Activated T-cell treated with anti-CD3 and anti-CD28 coated beads, Interleukin-2, amount 50 U/mL, for 24 hours (primary cell): ENCODE results near the gene COQ10B.
A peak's percentile ranks its signal among the peaks of the same experiment; 100 is the strongest.
"Not testable (repeated sequence)": the region's sequence is repeated elsewhere in the genome, so short reads cannot be mapped to it uniquely, and the experiment has no call there.

Experiments
- DNase-seq: peaks from one replicate; pipeline ENCODE4 v3.0.0-alpha.2; 2020
- H3K27ac Mint-ChIP-seq: 2 replicates; pipeline ENCODE4 v1.8.0; 2020; ENCODE audit warnings: mild to moderate bottlenecking, mixed read lengths
- H3K27me3 Mint-ChIP-seq: 2 replicates; pipeline ENCODE4 v1.8.0; 2020; ENCODE audit warnings: mixed read lengths
- H3K36me3 Mint-ChIP-seq: 2 replicates; pipeline ENCODE4 v1.8.0; 2020; ENCODE audit warnings: low read depth, mixed read lengths
- H3K4me1 Mint-ChIP-seq: 2 replicates; pipeline ENCODE4 v1.8.0; 2020; ENCODE audit warnings: low read depth, mixed read lengths
- H3K4me3 Mint-ChIP-seq: 2 replicates; pipeline ENCODE4 v1.8.0; 2020; ENCODE audit warnings: mild to moderate bottlenecking, moderate library complexity, mixed read lengths
- H3K9me3 Mint-ChIP-seq: 2 replicates; pipeline ENCODE4 v1.8.0; 2020; ENCODE audit warnings: mixed read lengths

The COQ10B gene

DNA sequence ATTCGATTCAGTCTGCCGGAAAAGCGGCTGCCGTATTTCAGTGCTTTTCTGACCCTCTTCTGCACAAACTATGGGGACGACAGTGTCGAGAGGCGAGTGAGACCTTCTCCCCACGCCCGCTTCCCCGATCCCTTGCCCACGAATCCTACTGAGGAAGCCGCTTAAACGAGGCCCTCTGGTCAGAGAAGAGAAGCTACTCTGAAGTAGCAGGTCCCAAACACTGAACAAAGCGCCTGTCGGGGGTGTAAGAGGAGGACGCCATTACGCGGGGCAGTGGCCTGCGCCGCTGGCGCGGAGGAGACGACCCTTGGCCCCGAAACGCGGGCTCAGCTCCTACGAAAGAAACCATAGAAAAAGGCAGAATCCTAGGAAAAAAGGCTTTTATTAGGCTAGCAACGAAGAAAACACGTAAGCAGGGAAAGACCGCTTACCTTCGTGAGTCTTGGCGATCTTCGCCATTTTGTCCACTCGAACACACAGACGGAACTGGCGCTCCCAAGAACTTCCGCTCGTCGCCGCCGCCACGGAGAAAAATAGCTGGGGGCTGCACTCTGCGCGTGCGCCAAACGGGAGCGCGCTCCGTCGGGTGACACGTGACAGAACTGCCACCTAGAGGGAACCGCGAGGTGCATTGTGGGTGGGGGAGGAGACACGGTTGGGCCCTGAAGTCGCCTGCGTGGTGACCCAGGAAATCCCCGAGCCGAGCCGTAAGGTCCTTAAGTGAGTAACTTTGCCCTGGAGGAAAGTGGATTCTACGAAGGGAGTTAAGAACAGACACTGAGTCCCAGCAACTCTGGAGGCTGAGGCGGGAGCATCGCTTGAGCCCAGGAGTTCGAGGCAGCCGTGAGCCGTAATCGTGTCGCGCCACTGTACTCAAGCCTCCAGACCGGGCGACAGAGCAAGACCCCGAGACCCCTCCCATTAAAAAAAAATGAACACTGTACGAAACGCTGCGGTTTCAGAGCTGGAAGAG lies 18.5 kb upstream of the COQ10B start, which contains the start of gene SF3B1:
Gene SF3B1 (minus strand): TSS at position 488 of the 973 bp plus-strand sequence. CDS start 29 bp downstream, at position 459.
- peaks cover 47% of the 10 kb centered on the region for H3K4me1 Mint-ChIP-seq
- H3K27ac Mint-ChIP-seq: peak within 1 kb of the TSS; percentile 100
- peak within 1 kb of the TSS; percentile 95 for H3K4me3 Mint-ChIP-seq
- no peaks in the 10 kb centered on the region for H3K27me3 Mint-ChIP-seq
- peak; percentile 98 for DNase-seq
- H3K9me3 Mint-ChIP-seq: no peaks in the 10 kb centered on the region
- H3K36me3 Mint-ChIP-seq: peaks cover 54% of the 10 kb centered on the region

DNA sequence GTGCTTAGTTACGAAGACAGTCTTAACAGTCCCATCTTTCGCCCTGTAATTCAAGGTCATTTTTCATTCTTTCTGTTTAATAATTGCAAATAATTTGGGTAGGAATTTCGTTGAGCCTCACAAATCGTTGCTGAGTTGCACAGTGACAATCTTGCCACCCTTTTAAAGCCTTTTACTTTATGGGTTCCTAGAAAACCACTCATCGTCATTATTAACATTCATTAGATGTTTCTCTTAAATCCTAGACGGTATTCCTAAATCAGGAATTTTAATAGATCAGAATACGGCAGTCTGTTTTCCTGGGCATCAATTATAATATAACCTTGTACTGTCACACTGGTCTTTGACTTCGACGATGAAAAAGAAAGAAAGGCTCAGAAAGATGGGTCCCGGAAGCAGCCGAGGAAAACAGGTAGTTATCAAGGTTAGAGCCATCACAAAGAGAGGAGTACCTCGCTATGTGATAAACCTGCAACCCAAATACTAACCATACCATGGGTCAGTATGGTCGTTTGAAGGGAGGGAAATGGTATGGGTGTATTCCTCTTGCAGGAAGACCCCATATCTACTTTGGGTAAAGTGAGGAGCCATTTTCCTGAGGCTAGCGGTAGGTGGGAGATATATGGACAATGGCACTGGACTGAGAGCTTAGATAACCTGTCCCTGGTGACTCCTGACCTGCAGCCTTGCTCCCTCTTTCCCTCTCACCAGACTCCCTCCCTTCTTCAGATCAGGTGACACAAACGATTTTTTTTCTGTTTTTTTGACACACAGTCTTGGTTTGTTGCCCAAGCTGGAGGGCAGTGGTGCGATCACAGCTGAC lies 17.5 kb upstream of the COQ10B start:
- H3K9me3 Mint-ChIP-seq: no peaks in the 10 kb centered on the region
- no peak for DNase-seq

DNA sequence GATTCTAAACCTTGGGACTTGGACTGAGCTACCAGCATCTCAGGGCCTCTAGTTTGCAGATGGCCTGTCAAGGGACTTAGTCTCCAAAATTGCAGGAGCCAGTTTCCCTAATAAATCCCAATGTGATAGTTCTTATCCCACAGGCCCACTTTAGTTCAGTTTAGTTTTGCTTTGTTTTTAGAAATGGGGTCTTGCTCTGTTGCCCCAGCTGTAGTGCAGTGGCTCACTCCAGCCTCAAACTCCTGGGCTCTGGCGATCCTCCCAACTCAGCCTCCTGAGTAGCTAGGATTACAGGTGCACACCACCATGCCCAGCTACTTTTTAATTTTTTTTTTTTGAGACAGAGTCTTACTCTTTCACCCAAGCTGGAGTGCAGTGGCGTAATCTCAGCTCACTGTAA lies 16.0 kb upstream of the COQ10B start:
- Mint-ChIP-seq H3K4me3 (peak overlapping the region; percentile 18), H3K36me3 (peaks cover 31% of the 10 kb centered on the region), H3K27ac (no peak overlapping the region), H3K27me3 (no peaks in the 10 kb centered on the region), H3K9me3 (no peaks in the 10 kb centered on the region), H3K4me1 (peaks cover 22% of the 10 kb centered on the region)
- no peak for DNase-seq

More for the DNA sequence above, 17.5 kb upstream of the COQ10B start:
- Mint-ChIP-seq H3K27ac (peak overlapping the region; percentile 100), H3K4me3 (peak overlapping the region; percentile 95), H3K36me3 (peaks cover 45% of the 10 kb centered on the region), H3K27me3 (no peaks in the 10 kb centered on the region), H3K4me1 (peaks cover 37% of the 10 kb centered on the region)

DNA sequence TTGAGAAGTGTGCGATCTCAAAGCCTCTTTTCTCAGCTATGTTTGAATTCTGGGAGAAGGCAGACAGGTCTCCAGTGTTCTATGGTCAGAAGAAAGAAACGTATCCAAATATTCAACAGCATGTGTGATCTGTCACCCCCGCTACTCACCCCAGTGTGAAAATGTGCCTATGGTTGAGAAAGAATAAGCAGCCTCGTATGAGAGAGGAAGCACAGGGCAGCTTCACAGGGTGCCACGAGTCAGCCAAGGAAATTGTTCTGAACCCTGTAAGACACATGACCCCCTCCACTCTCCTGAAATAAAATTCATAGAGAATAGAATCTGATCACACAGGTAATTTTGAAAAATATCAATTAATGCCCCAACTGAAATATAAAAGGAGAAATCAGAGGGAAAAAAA lies 10.5 kb upstream of the COQ10B start:
- Mint-ChIP-seq H3K4me3 (no peak overlapping the region), H3K27ac (no peak overlapping the region)

DNA sequence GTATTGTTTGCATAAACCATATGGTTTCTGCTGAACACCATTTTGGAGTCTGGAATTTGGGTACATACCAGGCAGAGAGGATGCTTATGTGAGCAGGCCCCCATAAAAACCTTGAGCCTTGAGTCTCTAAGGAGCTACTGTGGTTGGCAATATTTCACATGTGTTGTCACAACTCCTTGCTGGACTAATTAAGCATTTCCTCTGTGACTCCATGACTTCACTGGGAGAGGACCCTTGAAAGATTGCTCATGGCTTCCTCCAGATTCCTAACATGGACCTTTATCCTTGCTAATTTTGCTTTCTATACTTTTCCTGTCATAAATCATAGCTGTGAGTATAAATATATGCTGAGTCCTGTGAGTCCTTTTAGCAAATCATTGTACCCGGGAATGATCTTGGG lies 7.6 kb upstream of the COQ10B start:
- Mint-ChIP-seq H3K4me3 (no peak overlapping the region), H3K27ac (no peak overlapping the region), H3K36me3 (no peaks in the 10 kb centered on the region), H3K27me3 (no peaks in the 10 kb centered on the region), H3K9me3 (no peaks in the 10 kb centered on the region), H3K4me1 (no peaks in the 10 kb centered on the region)
- DNase-seq: no peak

More for the DNA sequence above, 10.5 kb upstream of the COQ10B start:
- Mint-ChIP-seq H3K36me3 (no peaks in the 10 kb centered on the region), H3K27me3 (no peaks in the 10 kb centered on the region), H3K4me1 (no peaks in the 10 kb centered on the region), H3K9me3 (no peaks in the 10 kb centered on the region)
- DNase-seq: no peak

DNA sequence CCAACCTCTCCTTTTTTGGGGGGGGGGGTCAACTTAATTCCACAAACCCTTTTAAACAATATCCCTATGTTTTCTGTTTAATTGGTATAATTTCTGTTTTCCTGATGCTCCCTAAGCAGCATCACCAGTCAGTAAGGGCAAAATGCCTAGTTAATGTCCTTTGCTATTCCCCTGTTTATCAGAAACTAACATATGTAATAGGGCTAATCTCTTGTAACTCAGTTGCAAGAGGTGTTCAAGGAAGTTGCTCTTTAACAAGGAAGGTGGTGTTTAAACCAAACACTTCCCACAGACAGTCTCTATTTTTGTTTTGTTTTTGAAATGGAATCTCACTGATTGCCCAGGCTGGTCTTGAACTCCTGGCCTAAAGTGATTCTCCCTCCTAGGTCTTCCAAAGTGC lies 6.5 kb upstream of the COQ10B start:
- no peak overlapping the region for H3K4me3 Mint-ChIP-seq
- no peak overlapping the region for H3K27ac Mint-ChIP-seq
- peaks cover 4% of the 10 kb centered on the region for H3K4me1 Mint-ChIP-seq
- H3K36me3 Mint-ChIP-seq: no peaks in the 10 kb centered on the region
- H3K27me3 Mint-ChIP-seq: no peaks in the 10 kb centered on the region
- H3K9me3 Mint-ChIP-seq: no peaks in the 10 kb centered on the region
- DNase-seq: no peak

DNA sequence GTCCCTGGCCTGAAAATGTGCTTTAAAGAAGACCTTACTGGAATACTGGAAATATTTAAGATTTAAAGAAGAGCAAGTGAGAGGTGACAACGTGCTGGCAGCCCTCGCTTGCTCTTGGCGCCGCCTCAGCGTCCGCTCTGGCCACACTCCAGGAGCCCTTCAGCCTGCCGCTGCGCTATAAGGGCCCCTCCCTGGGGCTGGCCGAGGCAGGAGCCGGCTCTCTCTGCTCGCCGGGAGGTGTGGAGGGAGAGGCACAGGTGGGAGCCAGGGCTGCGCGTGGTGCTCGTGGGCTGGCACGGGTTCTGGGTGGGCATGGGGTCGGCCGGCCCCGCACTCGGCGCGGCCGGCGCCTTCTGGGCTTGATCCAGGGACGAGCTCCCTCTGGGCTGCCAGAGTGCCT lies 2.9 kb upstream of the COQ10B start:
- no peak for DNase-seq
- Mint-ChIP-seq H3K9me3 (no peaks in the 10 kb centered on the region), H3K36me3 (peaks cover 22% of the 10 kb centered on the region), H3K27me3 (no peaks in the 10 kb centered on the region), H3K4me3 (no peak overlapping the region), H3K4me1 (peaks cover 29% of the 10 kb centered on the region), H3K27ac (no peak overlapping the region)

DNA sequence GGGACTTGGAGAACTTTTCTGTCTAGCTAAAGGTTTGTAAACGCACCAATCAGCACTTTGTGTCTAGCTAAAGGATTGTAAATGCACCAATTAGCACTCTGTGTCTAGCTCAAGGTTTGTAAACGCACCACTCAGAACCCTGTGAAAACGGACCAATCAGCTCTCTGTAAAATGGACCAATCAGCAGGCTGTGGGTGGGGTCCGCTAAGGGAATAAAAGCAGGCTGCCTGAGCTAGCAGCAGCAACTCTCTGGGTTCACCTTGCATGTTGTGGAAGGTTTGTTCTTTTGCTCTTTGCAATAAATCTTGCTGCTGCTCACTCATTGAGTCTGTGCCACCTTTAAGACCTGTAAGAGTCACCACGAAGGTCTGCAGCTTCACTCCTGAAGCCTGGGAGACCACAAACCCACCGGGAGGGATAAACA lies 2.4 kb upstream of the COQ10B start:
- H3K9me3 Mint-ChIP-seq, H3K4me3 Mint-ChIP-seq, DNase-seq, H3K27ac Mint-ChIP-seq, H3K27me3 Mint-ChIP-seq: not testable (repeated sequence)
- peaks cover 33% of the 10 kb centered on the region for H3K4me1 Mint-ChIP-seq
- H3K36me3 Mint-ChIP-seq: peaks cover 27% of the 10 kb centered on the region

DNA sequence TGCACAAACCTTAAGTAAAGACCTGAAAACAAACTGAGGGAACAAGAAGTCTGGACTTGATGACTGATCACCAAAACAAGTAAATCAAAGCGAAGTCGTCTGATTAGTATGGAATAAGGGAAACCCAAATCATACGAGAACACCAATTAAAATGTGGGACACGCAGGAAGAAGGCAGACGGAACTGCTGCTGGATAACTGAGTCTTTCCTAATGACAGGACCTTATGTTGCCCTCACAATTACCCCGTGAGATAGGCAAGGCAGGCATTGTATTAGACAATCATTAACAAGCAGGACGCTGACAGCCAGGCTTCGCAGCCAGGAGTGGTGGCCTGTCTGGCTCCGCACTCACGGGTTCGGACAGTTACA lies 614 bp upstream of the COQ10B start:
- peaks cover 34% of the 10 kb centered on the region for H3K36me3 Mint-ChIP-seq
- DNase-seq: no peak
- no peaks in the 10 kb centered on the region for H3K9me3 Mint-ChIP-seq
- H3K4me1 Mint-ChIP-seq: peaks cover 46% of the 10 kb centered on the region
- no peaks in the 10 kb centered on the region for H3K27me3 Mint-ChIP-seq
- peak overlapping the region; percentile 100 for H3K4me3 Mint-ChIP-seq
- peak overlapping the region; percentile 100 for H3K27ac Mint-ChIP-seq

DNA sequence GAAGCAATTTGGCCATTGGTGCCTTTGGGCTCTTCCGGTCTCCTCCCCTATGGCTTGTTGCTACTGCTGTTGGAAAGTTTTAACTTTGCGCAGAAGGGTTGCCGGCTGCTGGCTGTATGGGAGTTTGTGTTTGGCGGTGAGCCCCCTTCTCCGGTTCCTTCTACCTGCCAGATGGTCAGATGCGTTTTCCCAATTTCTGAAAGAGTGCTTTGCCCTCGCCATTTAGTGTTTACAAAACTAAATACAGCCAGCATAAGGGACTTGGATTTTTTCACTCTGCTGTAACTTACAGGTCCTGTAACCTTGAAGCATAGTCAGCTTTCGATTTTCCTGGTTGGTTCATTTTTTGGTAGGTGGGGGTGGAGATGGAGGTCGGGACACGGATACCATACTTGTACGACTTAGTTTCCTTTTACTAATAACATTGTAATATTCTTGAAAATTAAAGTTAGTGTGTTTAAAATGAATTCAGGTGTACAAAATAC lies 604 bp downstream of the COQ10B start:
- no peaks in the 10 kb centered on the region for H3K9me3 Mint-ChIP-seq
- peaks cover 51% of the 10 kb centered on the region for H3K4me1 Mint-ChIP-seq
- H3K27ac Mint-ChIP-seq: peak overlapping the region; percentile 100
- DNase-seq: no peak
- H3K4me3 Mint-ChIP-seq: peak overlapping the region; percentile 100
- no peaks in the 10 kb centered on the region for H3K27me3 Mint-ChIP-seq
- H3K36me3 Mint-ChIP-seq: peaks cover 40% of the 10 kb centered on the region

DNA sequence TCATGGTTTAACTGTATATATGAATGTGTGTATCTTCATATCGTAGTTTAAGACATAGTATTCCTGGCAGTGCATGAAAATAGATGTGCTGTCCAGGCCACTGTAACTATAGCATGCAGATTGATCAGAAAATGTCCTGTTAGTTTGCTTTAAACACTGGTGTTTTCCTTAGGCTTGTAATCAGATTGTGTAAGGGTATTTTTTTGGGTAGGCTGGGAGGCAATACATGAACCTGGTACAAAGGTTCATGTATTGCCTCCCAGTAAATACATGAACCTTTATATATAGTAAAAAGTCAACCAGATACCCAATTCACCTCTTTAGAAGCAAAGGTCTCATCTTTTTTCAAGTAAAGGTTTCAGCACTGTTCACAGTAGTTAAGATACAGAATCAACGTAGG lies 1.6 kb downstream of the COQ10B start:
- Mint-ChIP-seq H3K9me3 (no peaks in the 10 kb centered on the region), H3K4me3 (peak overlapping the region; percentile 100), H3K27me3 (no peaks in the 10 kb centered on the region), H3K27ac (peak overlapping the region; percentile 100), H3K36me3 (peaks cover 50% of the 10 kb centered on the region), H3K4me1 (peaks cover 60% of the 10 kb centered on the region)
- DNase-seq: no peak

DNA sequence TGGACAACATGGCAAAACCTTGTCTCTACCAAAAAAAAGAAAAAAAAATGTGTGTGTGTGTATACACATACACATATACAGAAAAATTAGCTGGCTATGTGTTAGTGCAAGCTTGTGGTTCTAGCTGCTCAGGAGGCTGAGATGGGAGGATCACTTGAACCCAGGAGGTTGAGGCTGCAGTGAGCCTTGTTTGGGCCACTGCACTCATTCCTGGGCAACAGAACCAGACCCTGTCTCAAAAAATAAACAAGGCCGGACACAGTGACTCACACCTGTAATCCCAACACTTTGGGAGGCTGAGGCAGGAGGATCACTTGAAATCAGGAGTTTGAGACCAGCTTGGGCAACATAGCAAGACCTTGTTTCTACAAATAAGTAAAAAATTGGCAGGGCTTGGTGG lies 2.1 kb downstream of the COQ10B start:
- H3K36me3 Mint-ChIP-seq: peaks cover 55% of the 10 kb centered on the region
- H3K4me3 Mint-ChIP-seq: peak overlapping the region; percentile 47
- H3K9me3 Mint-ChIP-seq: no peaks in the 10 kb centered on the region
- no peak for DNase-seq
- H3K27me3 Mint-ChIP-seq: no peaks in the 10 kb centered on the region
- peak overlapping the region; percentile 77 for H3K27ac Mint-ChIP-seq
- H3K4me1 Mint-ChIP-seq: peaks cover 60% of the 10 kb centered on the region

DNA sequence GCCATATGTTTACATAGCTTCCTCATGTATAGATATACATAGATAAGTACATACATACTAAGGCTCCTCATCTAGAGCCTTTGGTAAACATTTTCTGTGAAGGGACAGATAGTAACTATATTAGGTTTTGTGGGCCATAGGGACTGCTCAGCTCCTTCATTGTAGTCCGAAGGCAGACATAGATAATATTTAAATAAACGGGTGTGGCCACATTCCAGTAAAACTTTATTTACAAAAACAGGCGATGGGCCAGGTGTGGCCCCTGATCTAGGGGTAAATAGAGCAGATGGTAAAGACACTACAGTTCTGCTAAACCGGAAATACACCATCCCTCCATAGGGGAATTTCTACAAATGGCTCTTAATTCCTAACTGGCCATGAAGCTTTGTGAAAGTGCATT lies 7.3 kb downstream of the COQ10B start:
- no peak for DNase-seq
- no peaks in the 10 kb centered on the region for H3K27me3 Mint-ChIP-seq
- peaks cover 67% of the 10 kb centered on the region for H3K36me3 Mint-ChIP-seq
- no peak overlapping the region for H3K4me3 Mint-ChIP-seq
- H3K9me3 Mint-ChIP-seq: no peaks in the 10 kb centered on the region
- H3K27ac Mint-ChIP-seq: no peak overlapping the region
- peaks cover 29% of the 10 kb centered on the region for H3K4me1 Mint-ChIP-seq

DNA sequence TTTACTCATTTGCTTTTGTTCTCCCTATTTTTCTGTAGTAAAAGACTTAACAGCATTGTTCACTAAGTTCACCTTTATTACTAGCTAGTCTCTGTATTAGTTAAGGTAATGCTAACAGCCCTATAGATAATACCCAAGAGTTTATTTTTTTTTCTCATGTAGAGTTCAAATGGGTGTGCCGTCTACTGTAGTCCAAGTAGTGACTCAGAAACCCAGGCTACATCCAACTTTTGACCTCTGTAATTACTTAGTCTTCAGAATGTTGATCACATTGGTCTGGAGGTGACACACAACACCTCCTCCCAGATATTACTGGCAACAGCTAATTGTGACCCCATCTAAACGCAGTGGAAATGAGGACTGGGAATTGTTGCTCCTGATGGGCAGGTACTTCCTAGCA lies 7.7 kb downstream of the COQ10B start:
- DNase-seq: no peak
- Mint-ChIP-seq H3K27me3 (no peaks in the 10 kb centered on the region), H3K9me3 (no peaks in the 10 kb centered on the region), H3K4me1 (peaks cover 25% of the 10 kb centered on the region), H3K4me3 (no peak overlapping the region), H3K36me3 (peaks cover 66% of the 10 kb centered on the region), H3K27ac (peak overlapping the region; percentile 28)
